BE2C (cell line): ENCODE measurements around the gene CPN2.
A peak's percentile ranks its signal among the peaks of the same experiment; 100 is the strongest.

Experiments used
- DNase-seq: peaks from one replicate; pipeline ENCODE4 v3.0.0-alpha.2; 2020
- H3K27me3 ChIP-seq: fragments of 250-450 bp; sonication (Bioruptor Pico); 2 replicates; pipeline ENCODE4 v1.5.1; 2020; ENCODE audit warnings: mild to moderate bottlenecking
- H3K36me3 ChIP-seq: fragments of 250-450 bp; sonication (Bioruptor Pico); 2 replicates; pipeline ENCODE4 v1.5.1; 2020; ENCODE audit warnings: mild to moderate bottlenecking
- H3K4me1 ChIP-seq: fragments of 250-450 bp; sonication (Bioruptor Pico); 2 replicates; pipeline ENCODE4 v1.5.1; 2020
- H3K4me3 ChIP-seq: 2 replicates; pipeline ENCODE4 v1.5.1; 2011; ENCODE audit warnings: low read depth, low read length
- H3K9me3 ChIP-seq: fragments of 250-450 bp; sonication (Bioruptor Pico); 2 replicates; pipeline ENCODE4 v1.5.1; 2020
- CTCF ChIP-seq: IDR thresholded peaks from 2 replicates; pipeline ENCODE4 v1.5.1; 2012; ENCODE audit warnings: mild to moderate bottlenecking, low read depth, low read length

Gene CPN2

DNA sequence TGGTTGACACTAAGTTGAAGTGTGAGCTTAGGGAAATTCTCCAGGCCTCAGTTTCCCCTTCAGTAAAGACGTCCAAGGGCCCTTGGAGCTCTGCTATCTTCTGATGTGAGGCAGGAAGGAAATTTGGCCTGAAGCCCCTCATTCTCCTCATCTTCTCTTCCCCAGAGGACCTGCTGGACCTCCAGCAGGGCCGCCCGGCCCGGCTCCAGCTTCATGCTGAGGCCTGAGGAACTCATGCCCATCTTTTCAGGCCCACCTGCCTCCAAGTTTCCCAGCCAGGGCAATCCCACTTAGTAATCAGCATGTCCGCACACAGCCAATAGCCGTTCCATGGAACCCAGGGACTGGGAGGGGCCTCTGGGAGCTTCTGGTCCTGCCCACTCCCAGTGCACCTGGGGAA is 14.4 kb upstream of the CPN2 start:
- no peak for DNase-seq
- H3K4me3 ChIP-seq: no peak overlapping the region
- H3K27me3 ChIP-seq: no peaks in the 10 kb centered on the region
- no peak for TF ChIP-seq CTCF
- peaks cover 6% of the 10 kb centered on the region for H3K4me1 ChIP-seq
- H3K9me3 ChIP-seq: no peaks in the 10 kb centered on the region
- H3K36me3 ChIP-seq: no peaks in the 10 kb centered on the region

GRCh38 chr3:194364652-194365434 is 13.7 kb upstream of the CPN2 start:
- Histone ChIP-seq H3K27me3 (no peaks in the 10 kb centered on the region), H3K36me3 (no peaks in the 10 kb centered on the region), H3K4me3 (no peak overlapping the region), H3K4me1 (peaks cover 6% of the 10 kb centered on the region), H3K9me3 (no peaks in the 10 kb centered on the region)
- no peak for TF ChIP-seq CTCF
- DNase-seq: peak; percentile 59

- no peaks in the 10 kb centered on the region for H3K27me3 ChIP-seq
- H3K4me1 ChIP-seq: peaks cover 6% of the 10 kb centered on the region
- H3K9me3 ChIP-seq: no peaks in the 10 kb centered on the region
- no peak for DNase-seq
- no peaks in the 10 kb centered on the region for H3K36me3 ChIP-seq
- TF ChIP-seq CTCF: no peak
- no peak overlapping the region for H3K4me3 ChIP-seq
These were observed 13.2 kb upstream of the CPN2 start for GRCh38 chr3:194364314-194364651.

DNA sequence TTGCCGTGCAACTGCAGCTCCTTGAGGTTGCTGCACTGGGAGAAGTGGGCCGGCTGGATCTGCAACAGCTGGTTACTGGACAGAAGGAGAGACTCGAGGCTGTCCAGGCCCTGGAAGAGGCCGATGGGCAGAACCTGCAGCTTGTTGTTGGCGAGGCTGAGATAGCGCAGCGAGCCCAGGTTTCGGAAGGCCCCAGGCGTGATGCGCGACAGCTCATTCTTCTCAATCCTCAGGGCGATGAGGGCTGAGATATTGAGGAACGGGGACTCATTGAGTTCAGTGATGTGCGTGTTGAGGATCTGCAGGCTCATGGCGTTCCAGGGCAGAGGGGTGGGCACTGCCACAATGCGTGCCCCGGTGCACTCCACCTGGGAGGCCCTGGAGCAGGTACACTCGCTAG is 9.4 kb upstream of the CPN2 start:
- no peak for TF ChIP-seq CTCF
- Histone ChIP-seq H3K36me3 (no peaks in the 10 kb centered on the region), H3K4me1 (peaks cover 6% of the 10 kb centered on the region), H3K9me3 (no peaks in the 10 kb centered on the region), H3K27me3 (no peaks in the 10 kb centered on the region), H3K4me3 (no peak overlapping the region)
- DNase-seq: no peak

DNA sequence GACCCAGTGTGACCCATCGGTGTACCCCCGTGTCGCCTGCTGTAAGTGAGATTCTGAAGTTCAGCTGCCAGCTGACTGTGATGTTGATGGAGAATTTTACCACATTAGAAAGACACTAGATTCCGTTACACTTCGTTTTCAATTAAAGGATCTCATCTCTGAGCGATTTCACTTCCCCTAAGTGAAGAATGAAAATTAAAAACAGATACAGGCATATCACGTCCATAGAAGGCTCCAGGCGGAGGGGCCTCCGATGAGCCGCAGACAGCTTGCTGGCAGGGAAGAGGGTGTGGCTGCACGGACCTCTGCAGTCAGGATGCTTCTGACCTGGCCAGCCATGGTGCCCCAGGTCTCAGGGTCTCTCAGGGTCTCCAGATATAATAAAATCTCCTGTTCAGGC is 6.6 kb upstream of the CPN2 start:
- TF ChIP-seq CTCF: no peak
- H3K36me3 ChIP-seq: no peaks in the 10 kb centered on the region
- H3K4me1 ChIP-seq: no peaks in the 10 kb centered on the region
- H3K9me3 ChIP-seq: no peaks in the 10 kb centered on the region
- no peaks in the 10 kb centered on the region for H3K27me3 ChIP-seq
- H3K4me3 ChIP-seq: no peak overlapping the region
- no peak for DNase-seq

DNA sequence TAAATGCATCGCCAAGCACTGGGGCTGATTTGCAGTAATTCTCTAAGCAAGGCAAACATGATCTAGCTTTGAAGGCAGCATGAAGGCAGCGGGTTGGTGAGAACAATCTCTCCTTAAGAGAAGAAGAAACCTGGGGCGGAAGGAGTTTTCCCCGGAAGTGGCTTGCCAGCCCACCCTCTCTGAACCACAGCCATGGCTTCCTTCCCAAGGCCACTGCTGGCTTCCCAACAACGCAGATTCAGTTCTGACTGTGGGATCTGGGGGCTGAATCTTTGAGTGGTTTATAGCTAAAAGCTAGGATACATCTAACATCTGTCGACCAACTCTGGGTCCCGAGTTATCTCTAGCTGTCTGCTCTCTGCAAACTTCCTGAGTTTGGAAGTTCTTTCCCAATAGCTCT is 4.3 kb upstream of the CPN2 start:
- Histone ChIP-seq H3K27me3 (no peaks in the 10 kb centered on the region), H3K4me3 (no peak overlapping the region), H3K9me3 (no peaks in the 10 kb centered on the region), H3K36me3 (no peaks in the 10 kb centered on the region), H3K4me1 (no peaks in the 10 kb centered on the region)
- DNase-seq: no peak
- no peak for TF ChIP-seq CTCF
